ENCODE data around the gene KCTD3.

- TF ChIP-seq CTCF (IDR thresholded peaks at IDR 0.05; ENCODE audit: insufficient read depth, low read length) (no peak), REST (IDR thresholded peaks at IDR 0.05; ENCODE audit: insufficient replicate concordance, low read depth) (no peak), POLR2AphosphoS5 (IDR thresholded peaks at IDR 0.05; ENCODE audit: low read depth) (no peak), GABPA (IDR thresholded peaks at IDR 0.05; ENCODE audit: low read depth) (no peak), SPI1 (IDR thresholded peaks at IDR 0.05; ENCODE audit: borderline replicate concordance, low read depth) (no peak)
These were observed 17.3 kb downstream of the KCTD3 start for GRCh38 chr1:215584389-215584788.

All from HL-60 (cell line).